H1 (cell line): ENCODE measurements around the gene PDE6B. TPM values are rescaled to one million over a fixed set of nuclear protein-coding genes. Genes with fewer than 3 reads are reported as not detected.

Source experiments
- MAFK ChIP-seq: IDR thresholded peaks from 2 replicates; pipeline ENCODE4 v1.6.1; 2012; ENCODE audit warnings: low read depth, mild to moderate bottlenecking, improper control_type of control experiment, low read length
- MAX ChIP-seq: IDR thresholded peaks from 2 replicates; pipeline ENCODE4 v1.6.1; 2012; ENCODE audit warnings: inconsistent platforms
- RXRA ChIP-seq: IDR thresholded peaks from 2 replicates; pipeline ENCODE4 v1.6.1; 2011; ENCODE audit warnings: low read depth, mild to moderate bottlenecking, low read length, moderate library complexity; ENCODE audit not compliant: insufficient read depth
- polyA plus RNA-seq, 7 experiments: library from polyadenylated mRNA; depleted of rRNA in 3 of 7; stranded (reverse) in 5 of 7; unstranded in 2 of 7; fragments of >200 nt in 5 of 7; fragments of 200-250 nt in 2 of 7; gene quantifications; 1 replicate in 5 of 7; 2 replicates in 1 of 7; 4 replicates in 1 of 7; pipeline versions ENCODE4 v1.2.1 to v1.2.3, GENCODE V29; 2011 to 2013; ENCODE audit warnings: missing spikeins in 2 of 7, mixed read lengths in 2 of 7
- total RNA-seq: library from RNA; stranded (reverse); fragmentation: NEBNext Ultra II Directional; extraction: Animal tissue kit (Norgen Biotek cat#: 25700); gene quantifications from 2 replicates; pipeline ENCODE4 v1.2.1, GENCODE V29; 2021

Gene PDE6B
- total and polyA plus RNA-seq, 2 of the 8 experiments (the other 6 are each of a cell fraction or from before 2014, with no cell fraction given), result 4.1 to 8.4 TPM

GRCh38 chr4:680091-680490 is 54.7 kb downstream of the PDE6B start (continued):
- peak; percentile 74 for TF ChIP-seq MAX
- TF ChIP-seq MAFK, result no peak
- no peak for TF ChIP-seq RXRA
